HEK293 (cell line): ENCODE measurements around the gene UBE3C.

Source experiments
- CTCF ChIA-PET: fragments of 350-600 bp; formaldehyde crosslinking; extraction: SDS; loops from one replicate; lab custom pipeline; 2021; ENCODE audit warnings: antibody characterized with exemption; lab: Yijun Ruan, JAX
- POLR2A ChIA-PET: fragments of 300-600 bp; formaldehyde crosslinking; extraction: SDS; loops from one replicate; lab custom pipeline; 2020; ENCODE audit warnings: antibody characterized with exemption, inconsistent platforms; lab: Yijun Ruan, JAX
- H3K27ac ChIP-seq: fragments of 200-500 bp; sonication (Bioruptor generic); 2 replicates; pipeline ENCODE4 v1.5.1; 2014; ENCODE audit warnings: low read depth, low read length, control low read depth, inconsistent platforms; ENCODE audit errors: extremely low read depth
- H3K36me3 ChIP-seq, 2 experiments: fragments of 200-500 bp in 1 of 2; sonication (Bioruptor generic) in 1 of 2; 1 replicate in 1 of 2; 2 replicates in 1 of 2; pipeline ENCODE4 v1.5.1; 2014 to 2017; ENCODE audit warnings: inconsistent platforms in 2 of 2, low read length in 2 of 2; ENCODE audit not compliant: control insufficient read depth in 2 of 2, insufficient read depth in 1 of 2
- H3K4me1 ChIP-seq: fragments of 200-500 bp; sonication (Bioruptor generic); 2 replicates; pipeline ENCODE4 v1.5.1; 2014; ENCODE audit warnings: mild to moderate bottlenecking, low read length, inconsistent platforms; ENCODE audit not compliant: control insufficient read depth, insufficient read depth
- H3K4me3 ChIP-seq: 2 replicates; pipeline ENCODE4 v1.5.1; 2011; ENCODE audit warnings: low read depth, mild to moderate bottlenecking, control low read depth, low read length, moderate library complexity
- H3K9me3 ChIP-seq: fragments of 200-500 bp; sonication (Bioruptor generic); 2 replicates; pipeline ENCODE4 v1.5.1; 2014; ENCODE audit warnings: low read depth, low read length, inconsistent platforms; ENCODE audit not compliant: control insufficient read depth, insufficient read depth
- SP7 ChIP-seq: fragments of 450-650 bp; formaldehyde crosslinking; IDR thresholded peaks from 2 replicates; pipeline ENCODE4 v1.5.1; 2016; ENCODE audit warnings: missing biosample characterization, missing genetic modification characterization
- TRIM28 ChIP-seq: IDR thresholded peaks from 2 replicates; pipeline ENCODE4 v1.6.1; 2011; ENCODE audit warnings: low read length, control low read depth, borderline replicate concordance
- WT1 ChIP-seq: fragments of 450-650 bp; formaldehyde crosslinking; IDR thresholded peaks from 2 replicates; pipeline ENCODE4 v1.5.1; 2016; ENCODE audit warnings: missing biosample characterization, missing genetic modification characterization
- ZBTB1 ChIP-seq: fragments of 450-650 bp; formaldehyde crosslinking; IDR thresholded peaks from 2 replicates; pipeline ENCODE4 v1.5.1; 2016; ENCODE audit warnings: missing biosample characterization, missing genetic modification characterization
- ZBTB20 ChIP-seq: fragments of 450-650 bp; formaldehyde crosslinking; IDR thresholded peaks from 2 replicates; pipeline ENCODE4 v1.5.1; 2016; ENCODE audit warnings: missing biosample characterization, missing genetic modification characterization
- ZBTB49 ChIP-seq: fragments of 450-650 bp; formaldehyde crosslinking; IDR thresholded peaks from 2 replicates; pipeline ENCODE4 v1.5.1; 2016; ENCODE audit warnings: missing biosample characterization, missing genetic modification characterization, low read depth
- ZNF138 ChIP-seq: fragments of 450-650 bp; formaldehyde crosslinking; IDR thresholded peaks from 2 replicates; pipeline ENCODE4 v1.5.1; 2016; ENCODE audit warnings: missing biosample characterization, missing genetic modification characterization, borderline replicate concordance
- ZNF155 ChIP-seq: fragments of 450-650 bp; formaldehyde crosslinking; IDR thresholded peaks from 2 replicates; pipeline ENCODE4 v1.5.1; 2016; ENCODE audit warnings: missing biosample characterization, missing genetic modification characterization
- ZNF292 ChIP-seq: fragments of 450-650 bp; formaldehyde crosslinking; IDR thresholded peaks from 2 replicates; pipeline ENCODE4 v1.5.1; 2016; ENCODE audit warnings: low read depth, missing biosample characterization, missing genetic modification characterization, borderline replicate concordance
- ZNF335 ChIP-seq: fragments of 450-650 bp; formaldehyde crosslinking; conservative IDR thresholded peaks from 2 replicates; pipeline ENCODE4 v1.5.1; 2016; ENCODE audit warnings: missing biosample characterization, missing genetic modification characterization
- ZNF473 ChIP-seq: fragments of 450-650 bp; formaldehyde crosslinking; IDR thresholded peaks from 2 replicates; pipeline ENCODE4 v1.5.1; 2017; ENCODE audit warnings: missing biosample characterization, missing genetic modification characterization
- ZNF514 ChIP-seq: fragments of 450-650 bp; formaldehyde crosslinking; IDR thresholded peaks from 2 replicates; pipeline ENCODE4 v1.5.1; 2016; ENCODE audit warnings: missing biosample characterization, missing genetic modification characterization
- ZNF518A ChIP-seq: fragments of 450-650 bp; formaldehyde crosslinking; conservative IDR thresholded peaks from 2 replicates; pipeline ENCODE4 v1.5.1; 2016; ENCODE audit warnings: low read depth, missing biosample characterization, missing genetic modification characterization
- ZNF600 ChIP-seq: fragments of 450-650 bp; formaldehyde crosslinking; IDR thresholded peaks from 2 replicates; pipeline ENCODE4 v1.5.1; 2016; ENCODE audit warnings: missing biosample characterization, missing genetic modification characterization
- ZNF654 ChIP-seq: fragments of 450-650 bp; formaldehyde crosslinking; IDR thresholded peaks from 2 replicates; pipeline ENCODE4 v1.5.1; 2016; ENCODE audit warnings: low read depth, missing biosample characterization, missing genetic modification characterization
- ZSCAN30 ChIP-seq: fragments of 450-650 bp; IDR thresholded peaks from 2 replicates; pipeline ENCODE4 v1.5.1; 2018; ENCODE audit warnings: missing biosample characterization, mild to moderate bottlenecking, missing genetic modification characterization, moderate library complexity
- ZXDB ChIP-seq: fragments of 450-650 bp; formaldehyde crosslinking; IDR thresholded peaks from 2 replicates; pipeline ENCODE4 v1.5.1; 2016; ENCODE audit warnings: missing biosample characterization, missing genetic modification characterization
- TF ChIP-seq, protein P1 (sequence below): fragments of 450-650 bp; formaldehyde crosslinking; IDR thresholded peaks from 2 replicates; pipeline ENCODE4 v1.5.1; 2016; ENCODE audit warnings: missing biosample characterization, missing genetic modification characterization, borderline replicate concordance
- TF ChIP-seq, protein P2 (sequence below): fragments of 450-650 bp; formaldehyde crosslinking; IDR thresholded peaks from 2 replicates; pipeline ENCODE4 v1.5.0; 2017; ENCODE audit warnings: missing biosample characterization, missing genetic modification characterization, borderline replicate concordance

UBE3C gene

DNA sequence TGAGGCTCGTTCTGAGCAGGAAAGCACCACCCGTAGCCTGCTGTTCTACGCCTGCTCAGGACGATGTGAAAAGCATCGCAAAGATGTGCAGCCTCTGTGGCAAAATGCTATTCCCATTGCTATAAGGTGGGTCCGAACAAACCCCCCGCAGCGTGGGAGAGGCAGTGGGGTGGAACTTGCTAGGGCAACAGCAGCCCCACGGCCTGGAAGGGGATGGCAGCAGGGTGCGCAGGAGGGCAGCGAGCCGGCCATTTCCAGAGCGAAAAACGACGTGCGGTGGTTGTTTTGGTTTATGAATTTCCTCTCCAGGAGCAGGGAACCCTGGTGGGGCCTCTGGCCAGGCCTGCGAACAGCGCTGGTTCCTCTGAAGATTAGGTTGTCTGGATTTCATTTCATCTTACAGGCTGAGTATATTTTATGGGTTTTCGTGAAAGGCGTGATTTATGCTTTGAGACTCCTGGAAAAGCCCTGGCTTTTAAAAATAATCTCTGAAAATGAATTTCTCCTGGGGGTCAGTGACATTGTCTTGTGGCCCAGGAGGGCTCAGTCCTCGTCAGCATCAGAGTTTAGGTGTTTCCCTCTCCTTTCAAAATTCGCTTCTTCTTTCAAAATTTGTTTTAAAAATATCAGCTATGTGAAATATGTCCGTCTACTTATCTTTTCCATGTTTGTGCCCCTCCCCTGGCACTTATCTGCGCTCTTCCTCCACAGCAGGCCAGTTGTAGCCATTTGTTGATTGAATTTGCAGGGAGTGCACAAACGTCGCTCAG lies 42.3 kb upstream of the UBE3C start (continued):
- TF ChIP-seq WT1 (tag by site-specific recombination) (peak; percentile 76), ZNF514 (tag by site-specific recombination) (no peak), ZNF292 (no peak), ZNF600 (tag by site-specific recombination) (peak; percentile 69; the same call in 1 of the 2 replicates), ZXDB (tag by site-specific recombination) (no peak), ZNF155 (tag by site-specific recombination) (no peak)

GRCh38 chr7:157097056-157097329 lies 41.7 kb upstream of the UBE3C start:
- Histone ChIP-seq H3K4me3 (no peak overlapping the region), H3K9me3 (no peaks in the 10 kb centered on the region), H3K4me1 (no peaks in the 10 kb centered on the region), H3K27ac (no peak overlapping the region), H3K36me3 (no peaks in the 10 kb centered on the region)
- ChIA-PET CTCF (no interaction called here), POLR2A (no interaction called here)
- no peak for TF ChIP-seq TRIM28
- TF ChIP-seq ZNF518A (tag by site-specific recombination) = no peak
- 0 out of 2 replicates have a peak, but pooled peaks have one; percentile 4 for TF ChIP-seq ZNF335
- no peak for TF ChIP-seq ZBTB49 (tag by site-specific recombination)
- no peak for TF ChIP-seq ZNF654 (tag by site-specific recombination)
- TF ChIP-seq ZNF473 (tag by site-specific recombination) = no peak
- TF ChIP-seq SP7 (tag by site-specific recombination) = no peak
- no peak for TF ChIP-seq ZBTB20 (tag by site-specific recombination)
- TF ChIP-seq, protein P1, sequence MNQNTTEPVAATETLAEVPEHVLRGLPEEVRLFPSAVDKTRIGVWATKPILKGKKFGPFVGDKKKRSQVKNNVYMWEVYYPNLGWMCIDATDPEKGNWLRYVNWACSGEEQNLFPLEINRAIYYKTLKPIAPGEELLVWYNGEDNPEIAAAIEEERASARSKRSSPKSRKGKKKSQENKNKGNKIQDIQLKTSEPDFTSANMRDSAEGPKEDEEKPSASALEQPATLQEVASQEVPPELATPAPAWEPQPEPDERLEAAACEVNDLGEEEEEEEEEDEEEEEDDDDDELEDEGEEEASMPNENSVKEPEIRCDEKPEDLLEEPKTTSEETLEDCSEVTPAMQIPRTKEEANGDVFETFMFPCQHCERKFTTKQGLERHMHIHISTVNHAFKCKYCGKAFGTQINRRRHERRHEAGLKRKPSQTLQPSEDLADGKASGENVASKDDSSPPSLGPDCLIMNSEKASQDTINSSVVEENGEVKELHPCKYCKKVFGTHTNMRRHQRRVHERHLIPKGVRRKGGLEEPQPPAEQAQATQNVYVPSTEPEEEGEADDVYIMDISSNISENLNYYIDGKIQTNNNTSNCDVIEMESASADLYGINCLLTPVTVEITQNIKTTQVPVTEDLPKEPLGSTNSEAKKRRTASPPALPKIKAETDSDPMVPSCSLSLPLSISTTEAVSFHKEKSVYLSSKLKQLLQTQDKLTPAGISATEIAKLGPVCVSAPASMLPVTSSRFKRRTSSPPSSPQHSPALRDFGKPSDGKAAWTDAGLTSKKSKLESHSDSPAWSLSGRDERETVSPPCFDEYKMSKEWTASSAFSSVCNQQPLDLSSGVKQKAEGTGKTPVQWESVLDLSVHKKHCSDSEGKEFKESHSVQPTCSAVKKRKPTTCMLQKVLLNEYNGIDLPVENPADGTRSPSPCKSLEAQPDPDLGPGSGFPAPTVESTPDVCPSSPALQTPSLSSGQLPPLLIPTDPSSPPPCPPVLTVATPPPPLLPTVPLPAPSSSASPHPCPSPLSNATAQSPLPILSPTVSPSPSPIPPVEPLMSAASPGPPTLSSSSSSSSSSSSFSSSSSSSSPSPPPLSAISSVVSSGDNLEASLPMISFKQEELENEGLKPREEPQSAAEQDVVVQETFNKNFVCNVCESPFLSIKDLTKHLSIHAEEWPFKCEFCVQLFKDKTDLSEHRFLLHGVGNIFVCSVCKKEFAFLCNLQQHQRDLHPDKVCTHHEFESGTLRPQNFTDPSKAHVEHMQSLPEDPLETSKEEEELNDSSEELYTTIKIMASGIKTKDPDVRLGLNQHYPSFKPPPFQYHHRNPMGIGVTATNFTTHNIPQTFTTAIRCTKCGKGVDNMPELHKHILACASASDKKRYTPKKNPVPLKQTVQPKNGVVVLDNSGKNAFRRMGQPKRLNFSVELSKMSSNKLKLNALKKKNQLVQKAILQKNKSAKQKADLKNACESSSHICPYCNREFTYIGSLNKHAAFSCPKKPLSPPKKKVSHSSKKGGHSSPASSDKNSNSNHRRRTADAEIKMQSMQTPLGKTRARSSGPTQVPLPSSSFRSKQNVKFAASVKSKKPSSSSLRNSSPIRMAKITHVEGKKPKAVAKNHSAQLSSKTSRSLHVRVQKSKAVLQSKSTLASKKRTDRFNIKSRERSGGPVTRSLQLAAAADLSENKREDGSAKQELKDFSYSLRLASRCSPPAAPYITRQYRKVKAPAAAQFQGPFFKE (tag by site-specific recombination) = no peak
- TF ChIP-seq ZSCAN30 (tag by site-specific recombination) = no peak
- no peak for TF ChIP-seq ZNF138 (tag by site-specific recombination)
- TF ChIP-seq, protein P2, sequence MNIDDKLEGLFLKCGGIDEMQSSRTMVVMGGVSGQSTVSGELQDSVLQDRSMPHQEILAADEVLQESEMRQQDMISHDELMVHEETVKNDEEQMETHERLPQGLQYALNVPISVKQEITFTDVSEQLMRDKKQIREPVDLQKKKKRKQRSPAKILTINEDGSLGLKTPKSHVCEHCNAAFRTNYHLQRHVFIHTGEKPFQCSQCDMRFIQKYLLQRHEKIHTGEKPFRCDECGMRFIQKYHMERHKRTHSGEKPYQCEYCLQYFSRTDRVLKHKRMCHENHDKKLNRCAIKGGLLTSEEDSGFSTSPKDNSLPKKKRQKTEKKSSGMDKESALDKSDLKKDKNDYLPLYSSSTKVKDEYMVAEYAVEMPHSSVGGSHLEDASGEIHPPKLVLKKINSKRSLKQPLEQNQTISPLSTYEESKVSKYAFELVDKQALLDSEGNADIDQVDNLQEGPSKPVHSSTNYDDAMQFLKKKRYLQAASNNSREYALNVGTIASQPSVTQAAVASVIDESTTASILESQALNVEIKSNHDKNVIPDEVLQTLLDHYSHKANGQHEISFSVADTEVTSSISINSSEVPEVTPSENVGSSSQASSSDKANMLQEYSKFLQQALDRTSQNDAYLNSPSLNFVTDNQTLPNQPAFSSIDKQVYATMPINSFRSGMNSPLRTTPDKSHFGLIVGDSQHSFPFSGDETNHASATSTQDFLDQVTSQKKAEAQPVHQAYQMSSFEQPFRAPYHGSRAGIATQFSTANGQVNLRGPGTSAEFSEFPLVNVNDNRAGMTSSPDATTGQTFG (tag by site-specific recombination) = no peak
- peak; percentile 51; the same call in 1 of the 2 replicates for TF ChIP-seq ZNF600 (tag by site-specific recombination)
- TF ChIP-seq ZBTB1 (tag by site-specific recombination) = no peak
